Measurements from ENCODE around the gene PSKH1.
A peak's percentile ranks its signal among the peaks of the same experiment; 100 is the strongest.

The PSKH1 gene

GRCh38 chr16:67961551-67961957, 68.5 kb downstream of the PSKH1 start:
- DNase-seq, result no peak
- Mint-ChIP-seq H3K36me3 (ENCODE audit: insufficient read depth) (peaks cover 3% of the 10 kb centered on the region), H3K27ac (no peak overlapping the region), H3K4me3 (no peak overlapping the region), H3K9me3 (no peaks in the 10 kb centered on the region), H3K4me1 (ENCODE audit: low read depth in 2 of 2) (peaks cover 0 to 5% of the 10 kb centered on the region in 2 donors), H3K27me3 (no peaks in the 10 kb centered on the region)
- no peak for ATAC-seq (replicated peaks)

DNA sequence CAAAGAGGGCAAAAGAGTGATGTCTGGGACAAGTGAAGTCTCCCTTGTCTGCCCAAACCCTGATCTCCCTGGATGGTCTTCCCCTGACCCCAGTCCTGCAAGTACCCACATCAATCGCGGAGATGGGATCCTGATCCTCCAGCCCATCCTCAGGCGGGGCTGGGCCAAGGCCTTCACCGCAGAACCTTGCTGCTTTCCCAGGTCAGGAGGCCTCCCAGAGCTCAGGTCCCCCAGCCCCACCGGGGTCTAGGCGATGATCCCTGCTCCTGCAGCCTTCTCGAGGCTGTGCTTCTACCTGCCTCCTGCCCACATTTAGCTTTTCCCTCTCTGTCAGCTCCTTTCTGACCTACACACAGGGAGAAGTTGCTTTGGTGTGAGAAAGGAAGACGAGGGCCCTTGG, 69.1 kb downstream of the PSKH1 start:
- DNase-seq, result no peak
- no peak overlapping the region for H3K4me3 Mint-ChIP-seq
- H3K27me3 Mint-ChIP-seq, result no peaks in the 10 kb centered on the region
- no peak for ATAC-seq (replicated peaks)
- peak overlapping the region in 1 of 2 donors; percentile 4 for H3K27ac Mint-ChIP-seq
- H3K9me3 Mint-ChIP-seq, result no peaks in the 10 kb centered on the region
- H3K4me1 Mint-ChIP-seq (ENCODE audit: low read depth in 2 of 2), result peaks cover 2 to 11% of the 10 kb centered on the region in 2 donors
- H3K36me3 Mint-ChIP-seq (ENCODE audit: insufficient read depth), result peaks cover 3% of the 10 kb centered on the region

GRCh38 chr16:67963292-67963661, 70.2 kb downstream of the PSKH1 start:
- H3K4me1 Mint-ChIP-seq (ENCODE audit: low read depth in 2 of 2), result peaks cover 10 to 18% of the 10 kb centered on the region in 2 donors
- ATAC-seq (replicated peaks), result no peak
- no peak for DNase-seq
- peaks cover 3% of the 10 kb centered on the region for H3K36me3 Mint-ChIP-seq (ENCODE audit: insufficient read depth)
- H3K27me3 Mint-ChIP-seq, result no peaks in the 10 kb centered on the region
- peak overlapping the region in 1 of 2 donors; percentile 4 for H3K27ac Mint-ChIP-seq
- no peaks in the 10 kb centered on the region for H3K9me3 Mint-ChIP-seq
- H3K4me3 Mint-ChIP-seq, result no peak overlapping the region

DNA sequence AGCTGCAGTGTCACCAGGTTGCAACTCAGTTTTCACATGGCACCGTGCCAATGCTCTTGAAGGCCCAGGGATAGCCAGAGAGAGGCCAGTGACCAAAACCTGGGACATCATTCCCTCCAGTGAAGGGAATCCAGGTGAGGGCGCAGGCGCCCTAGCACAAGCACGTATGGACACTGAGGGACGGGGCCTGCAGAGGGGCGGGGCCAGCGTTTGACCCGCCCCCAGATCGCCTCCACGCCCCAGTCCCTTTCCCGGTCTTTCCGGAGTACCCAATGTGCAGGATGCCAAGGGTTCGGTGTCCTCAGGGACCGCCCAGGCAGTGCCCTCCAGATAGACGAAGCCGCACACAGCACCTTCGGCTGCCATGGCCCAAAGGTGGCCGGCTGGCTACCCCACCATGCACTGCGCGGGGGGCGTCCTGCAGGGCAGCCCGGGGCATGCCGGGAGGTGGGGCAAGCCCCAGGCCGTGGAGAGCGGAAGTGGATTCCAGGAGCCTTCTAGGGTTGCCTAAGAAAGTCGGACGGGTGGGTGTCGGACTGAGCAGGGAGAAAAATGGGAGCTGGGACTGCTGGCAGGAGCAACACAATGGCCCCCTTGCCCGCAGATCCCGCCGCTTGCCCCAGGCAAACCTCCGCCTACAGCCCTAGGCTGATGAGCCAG, 70.7 kb downstream of the PSKH1 start:
- no peaks in the 10 kb centered on the region for H3K9me3 Mint-ChIP-seq
- H3K27ac Mint-ChIP-seq, result no peak overlapping the region
- H3K4me1 Mint-ChIP-seq (ENCODE audit: low read depth in 2 of 2), result peaks cover 10 to 18% of the 10 kb centered on the region in 2 donors
- ATAC-seq (replicated peaks) (no peak), DNase-seq (no peak)
- H3K27me3 Mint-ChIP-seq, result no peaks in the 10 kb centered on the region
- peaks cover 3% of the 10 kb centered on the region for H3K36me3 Mint-ChIP-seq (ENCODE audit: insufficient read depth)
- no peak overlapping the region for H3K4me3 Mint-ChIP-seq

- Mint-ChIP-seq H3K27ac (peak overlapping the region in 1 of 2 donors; percentile 49), H3K27me3 (no peaks in the 10 kb centered on the region), H3K36me3 (ENCODE audit: insufficient read depth) (peaks cover 3% of the 10 kb centered on the region), H3K4me1 (ENCODE audit: low read depth in 2 of 2) (peaks cover 16 to 21% of the 10 kb centered on the region in 2 donors), H3K9me3 (no peaks in the 10 kb centered on the region), H3K4me3 (no peak overlapping the region)
- ATAC-seq (replicated peaks), result no peak
- DNase-seq, result no peak
Measured at GRCh38 chr16:67964477-67965131, 71.5 kb downstream of the PSKH1 start.

DNA sequence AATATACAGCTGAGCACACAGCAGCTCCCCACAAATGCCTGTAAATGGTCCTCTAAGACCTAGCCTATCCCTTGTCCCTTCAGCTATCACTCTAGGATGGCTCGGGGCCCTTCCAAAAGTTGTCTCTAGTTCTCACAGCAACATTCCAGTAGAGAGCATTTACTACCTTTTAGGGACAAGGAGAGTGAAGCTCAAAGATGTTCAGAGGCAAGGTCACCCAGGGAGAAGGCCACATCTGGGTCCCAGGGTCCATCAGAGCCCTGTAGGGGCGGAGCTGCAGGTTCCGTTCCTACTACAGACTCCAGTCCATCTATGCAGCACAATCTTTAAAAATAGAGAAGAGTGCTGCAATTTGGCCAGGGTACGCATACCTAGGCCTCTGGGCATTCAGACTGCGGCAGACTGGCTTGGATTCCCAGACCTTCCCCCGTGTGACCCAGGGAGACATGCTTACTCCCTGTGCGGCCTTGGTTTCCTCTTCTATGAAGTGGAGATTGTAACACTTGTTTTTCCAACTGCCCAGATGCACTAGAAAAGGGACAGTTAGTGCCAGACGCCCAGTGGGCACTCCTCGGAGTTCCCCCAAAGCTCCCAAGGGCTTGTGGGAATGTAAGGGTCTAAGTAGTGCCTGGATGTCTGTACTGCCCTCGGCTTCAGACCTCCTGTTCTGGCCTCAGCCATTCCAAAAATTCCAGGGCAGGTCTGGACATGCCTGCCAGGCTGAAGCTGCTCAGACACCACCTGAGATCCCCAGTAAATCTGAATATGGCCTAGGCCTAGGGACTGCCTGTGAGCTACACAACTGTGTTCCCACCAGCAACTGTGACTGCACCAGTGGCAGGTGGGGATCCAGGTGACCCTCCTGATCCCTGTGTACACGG, 72.9 kb downstream of the PSKH1 start:
- Mint-ChIP-seq H3K9me3 (no peaks in the 10 kb centered on the region), H3K27ac (peak overlapping the region; percentile 12 to 67), H3K36me3 (ENCODE audit: insufficient read depth) (peaks cover 3% of the 10 kb centered on the region), H3K4me1 (ENCODE audit: low read depth in 2 of 2) (peaks cover 19 to 23% of the 10 kb centered on the region in 2 donors), H3K27me3 (no peaks in the 10 kb centered on the region), H3K4me3 (peak overlapping the region; percentile 91 to 92)
- ATAC-seq (replicated peaks), result no peak
- DNase-seq, result no peak

- ATAC-seq (replicated peaks), result no peak
- no peaks in the 10 kb centered on the region for H3K27me3 Mint-ChIP-seq
- H3K9me3 Mint-ChIP-seq, result no peaks in the 10 kb centered on the region
- H3K36me3 Mint-ChIP-seq (ENCODE audit: insufficient read depth), result peaks cover 3% of the 10 kb centered on the region
- H3K4me1 Mint-ChIP-seq (ENCODE audit: low read depth in 2 of 2), result peaks cover 19 to 23% of the 10 kb centered on the region in 2 donors
- DNase-seq, result no peak
- H3K4me3 Mint-ChIP-seq, result peak overlapping the region; percentile 91 to 92
- peak overlapping the region; percentile 12 to 67 for H3K27ac Mint-ChIP-seq
Measured at GRCh38 chr16:67966549-67967182, 73.6 kb downstream of the PSKH1 start.

GRCh38 chr16:67967183-67967957, 74.3 kb downstream of the PSKH1 start:
- Mint-ChIP-seq H3K27ac (peak overlapping the region; percentile 87 to 92), H3K9me3 (no peaks in the 10 kb centered on the region), H3K27me3 (no peaks in the 10 kb centered on the region), H3K36me3 (ENCODE audit: insufficient read depth) (peaks cover 3% of the 10 kb centered on the region), H3K4me3 (peak overlapping the region; percentile 91 to 92), H3K4me1 (ENCODE audit: low read depth in 2 of 2) (peaks cover 19 to 23% of the 10 kb centered on the region in 2 donors)
- peak in 2 of 3 experiments; percentile 11 to 27 for DNase-seq
- peak; percentile 23 for ATAC-seq (replicated peaks)

GRCh38 chr16:67967958-67968399, 74.9 kb downstream of the PSKH1 start:
- Mint-ChIP-seq H3K27me3 (no peaks in the 10 kb centered on the region), H3K4me3 (peak overlapping the region; percentile 91 to 92), H3K27ac (peak overlapping the region; percentile 87 to 92), H3K36me3 (ENCODE audit: insufficient read depth) (no peaks in the 10 kb centered on the region), H3K4me1 (ENCODE audit: low read depth in 2 of 2) (peaks cover 19 to 23% of the 10 kb centered on the region in 2 donors), H3K9me3 (no peaks in the 10 kb centered on the region)
- ATAC-seq (replicated peaks) (peak; percentile 9), DNase-seq (peak in 1 of 3 experiments; percentile 8)

- DNase-seq (peak; percentile 83 to 86 (median 84)), ATAC-seq (replicated peaks) (peak; percentile 86)
- Mint-ChIP-seq H3K4me1 (ENCODE audit: low read depth in 2 of 2) (peaks cover 19 to 23% of the 10 kb centered on the region in 2 donors), H3K9me3 (no peaks in the 10 kb centered on the region), H3K36me3 (ENCODE audit: insufficient read depth) (no peaks in the 10 kb centered on the region), H3K27ac (peak within 1 kb of the TSS; percentile 92 to 93), H3K4me3 (peak within 1 kb of the TSS; percentile 91 to 92), H3K27me3 (no peaks in the 10 kb centered on the region)
Measured at GRCh38 chr16:67968400-67969253, 75.6 kb downstream of the PSKH1 start, which contains the start of gene SLC12A4. TSS of gene SLC12A4 (minus strand) at chr16:67968637. CDS start at chr16:67968553, 84 bp downstream.

DNA sequence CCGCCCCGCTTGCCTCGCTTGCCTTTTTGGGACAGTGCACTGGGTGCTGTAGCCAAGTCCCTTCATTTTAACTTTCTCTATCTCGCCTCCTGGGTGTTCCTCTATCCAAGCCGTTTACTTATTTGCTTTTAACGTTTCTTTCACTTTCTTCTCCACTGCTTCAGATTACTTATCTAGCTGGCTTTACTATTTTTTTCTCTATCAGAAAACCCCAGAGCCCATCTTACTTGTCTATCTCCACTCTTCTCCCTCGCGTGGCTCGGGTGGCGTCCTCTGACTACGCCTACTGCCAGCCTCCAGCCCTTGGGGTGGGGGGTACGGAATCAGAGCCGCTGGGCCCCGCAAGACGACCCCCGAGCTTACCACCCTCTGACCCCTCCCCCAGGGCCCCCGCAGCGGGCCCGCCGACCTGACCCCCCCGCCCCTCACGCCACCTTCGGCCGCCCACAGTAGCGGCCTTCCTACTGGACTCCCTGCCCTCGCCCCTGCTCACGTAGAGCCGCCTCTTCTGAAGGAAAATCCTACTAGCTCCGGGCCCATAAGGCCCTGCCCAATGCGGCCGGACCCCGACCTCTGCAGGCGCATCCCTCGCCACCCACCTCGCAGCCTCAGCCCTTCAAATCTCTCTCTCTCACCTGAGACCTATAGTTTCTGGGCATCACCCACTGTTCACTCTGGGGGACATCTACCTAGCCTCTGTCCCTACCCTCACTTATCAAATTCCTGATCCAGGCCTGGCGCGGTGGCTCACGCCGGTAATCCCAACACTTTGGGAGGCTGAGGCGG, 76.4 kb downstream of the PSKH1 start:
- H3K27me3 Mint-ChIP-seq, result no peaks in the 10 kb centered on the region
- H3K4me1 Mint-ChIP-seq (ENCODE audit: low read depth in 2 of 2), result peaks cover 19 to 21% of the 10 kb centered on the region in 2 donors
- DNase-seq (no peak), ATAC-seq (replicated peaks) (peak; percentile 4)
- peak overlapping the region; percentile 14 to 93 for H3K27ac Mint-ChIP-seq
- H3K36me3 Mint-ChIP-seq (ENCODE audit: insufficient read depth), result no peaks in the 10 kb centered on the region
- H3K9me3 Mint-ChIP-seq, result no peaks in the 10 kb centered on the region
- peak overlapping the region; percentile 91 to 92 for H3K4me3 Mint-ChIP-seq

Measured in effector memory CD8-positive, alpha-beta T cell (primary cell).